ENCODE measurements around the gene CCT6A.
"Not testable (repeated sequence)": the region's sequence is repeated elsewhere in the genome, so short reads cannot be mapped to it uniquely, and the experiment has no call there.

Gene CCT6A

DNA sequence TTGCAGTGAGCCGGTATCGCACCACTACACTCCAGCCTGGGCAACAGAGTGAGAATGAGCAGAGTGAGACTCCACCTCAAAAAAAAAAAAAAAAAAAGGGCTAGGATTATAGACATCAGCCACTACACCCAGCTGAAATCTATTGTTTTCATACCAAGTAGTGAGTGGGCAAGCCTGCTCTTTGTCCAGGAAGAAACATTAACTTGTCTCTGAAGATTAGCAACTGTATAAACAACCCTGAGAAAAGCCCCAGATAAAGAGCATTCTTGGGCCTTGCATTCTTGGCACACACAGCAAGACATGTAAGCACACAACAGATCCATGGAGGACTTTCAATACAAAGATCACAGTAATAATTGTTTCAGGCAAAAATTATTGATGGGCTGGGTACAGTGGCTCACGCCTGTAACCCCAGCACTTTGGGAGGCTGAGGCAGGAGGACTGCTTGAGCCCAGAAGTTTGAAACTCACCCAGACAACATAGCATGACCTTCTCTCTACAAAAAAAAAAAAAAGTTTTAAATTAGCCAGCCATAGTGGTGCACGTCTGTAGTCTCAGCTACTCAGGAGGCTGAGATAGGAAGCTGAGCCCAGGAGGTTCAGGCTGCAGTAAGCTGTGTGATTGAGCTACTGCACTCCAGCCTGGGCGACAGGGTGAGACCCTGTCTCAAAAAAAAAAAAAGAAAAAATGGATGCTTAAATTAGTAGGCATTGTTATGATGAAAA is 4.7 kb upstream of the CCT6A start:
- TF ChIP-seq, protein P1, sequence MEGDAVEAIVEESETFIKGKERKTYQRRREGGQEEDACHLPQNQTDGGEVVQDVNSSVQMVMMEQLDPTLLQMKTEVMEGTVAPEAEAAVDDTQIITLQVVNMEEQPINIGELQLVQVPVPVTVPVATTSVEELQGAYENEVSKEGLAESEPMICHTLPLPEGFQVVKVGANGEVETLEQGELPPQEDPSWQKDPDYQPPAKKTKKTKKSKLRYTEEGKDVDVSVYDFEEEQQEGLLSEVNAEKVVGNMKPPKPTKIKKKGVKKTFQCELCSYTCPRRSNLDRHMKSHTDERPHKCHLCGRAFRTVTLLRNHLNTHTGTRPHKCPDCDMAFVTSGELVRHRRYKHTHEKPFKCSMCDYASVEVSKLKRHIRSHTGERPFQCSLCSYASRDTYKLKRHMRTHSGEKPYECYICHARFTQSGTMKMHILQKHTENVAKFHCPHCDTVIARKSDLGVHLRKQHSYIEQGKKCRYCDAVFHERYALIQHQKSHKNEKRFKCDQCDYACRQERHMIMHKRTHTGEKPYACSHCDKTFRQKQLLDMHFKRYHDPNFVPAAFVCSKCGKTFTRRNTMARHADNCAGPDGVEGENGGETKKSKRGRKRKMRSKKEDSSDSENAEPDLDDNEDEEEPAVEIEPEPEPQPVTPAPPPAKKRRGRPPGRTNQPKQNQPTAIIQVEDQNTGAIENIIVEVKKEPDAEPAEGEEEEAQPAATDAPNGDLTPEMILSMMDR (IDR thresholded peaks at IDR 0.05; ENCODE audit: low read depth, low read length): no peak
- DNase-seq (ENCODE audit: extremely low read depth, low read depth): peak; percentile 77

DNA sequence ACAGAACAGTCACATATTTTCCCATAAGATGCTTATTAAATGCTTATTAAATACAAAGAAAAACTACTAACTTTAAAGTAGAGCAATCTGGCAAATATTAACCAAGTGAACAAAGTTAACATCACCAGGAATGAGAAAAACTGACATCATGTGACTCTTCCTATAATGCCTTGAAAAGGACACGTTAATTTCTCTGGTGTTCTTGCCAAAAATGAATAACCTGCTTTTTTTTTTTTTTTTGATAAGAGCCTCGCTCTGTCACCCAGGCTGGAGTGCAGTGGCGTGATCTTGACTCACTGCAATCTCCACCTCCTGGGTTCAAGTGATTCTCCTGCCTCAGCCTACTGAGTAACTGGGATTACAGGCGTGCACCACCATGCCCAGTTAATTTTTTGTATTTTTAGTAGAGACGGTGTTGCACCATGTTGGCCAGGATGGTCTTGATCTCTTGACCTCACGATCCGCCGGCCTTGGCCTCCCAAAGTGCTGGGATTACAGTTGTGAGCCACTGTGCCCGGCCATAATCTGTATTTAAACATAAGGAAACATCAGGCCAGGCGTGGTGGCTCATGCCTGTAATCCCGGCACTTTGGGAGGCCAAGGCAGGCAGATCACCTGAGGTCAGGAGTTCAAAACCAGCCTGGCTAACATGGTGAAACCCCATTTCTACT is 4.0 kb upstream of the CCT6A start:
- not testable (repeated sequence) for DNase-seq (ENCODE audit: extremely low read depth, low read depth)

- TF ChIP-seq, protein P1 (IDR thresholded peaks at IDR 0.05; ENCODE audit: low read depth, low read length): no peak
- DNase-seq (ENCODE audit: extremely low read depth, low read depth): no peak
Observed at GRCh38 chr7:56048245-56048644, 3.3 kb upstream of the CCT6A start.

- not testable (repeated sequence) for DNase-seq (ENCODE audit: extremely low read depth, low read depth)
Observed at GRCh38 chr7:56048763-56049162, 2.8 kb upstream of the CCT6A start.

GRCh38 chr7:56051053-56051338 is 569 bp upstream of the CCT6A start:
- TF ChIP-seq, protein P1 (IDR thresholded peaks at IDR 0.05; ENCODE audit: low read depth, low read length): no peak
- no peak for DNase-seq (ENCODE audit: extremely low read depth, low read depth)

GRCh38 chr7:56053379-56053778 is 1.8 kb downstream of the CCT6A start:
- DNase-seq (ENCODE audit: extremely low read depth, low read depth): no peak
- TF ChIP-seq, protein P1 (IDR thresholded peaks at IDR 0.05; ENCODE audit: low read depth, low read length): no peak

GRCh38 chr7:56053993-56054392 is 2.4 kb downstream of the CCT6A start:
- TF ChIP-seq, protein P1 (IDR thresholded peaks at IDR 0.05; ENCODE audit: low read depth, low read length): no peak
- no peak for DNase-seq (ENCODE audit: extremely low read depth, low read depth)

DNA sequence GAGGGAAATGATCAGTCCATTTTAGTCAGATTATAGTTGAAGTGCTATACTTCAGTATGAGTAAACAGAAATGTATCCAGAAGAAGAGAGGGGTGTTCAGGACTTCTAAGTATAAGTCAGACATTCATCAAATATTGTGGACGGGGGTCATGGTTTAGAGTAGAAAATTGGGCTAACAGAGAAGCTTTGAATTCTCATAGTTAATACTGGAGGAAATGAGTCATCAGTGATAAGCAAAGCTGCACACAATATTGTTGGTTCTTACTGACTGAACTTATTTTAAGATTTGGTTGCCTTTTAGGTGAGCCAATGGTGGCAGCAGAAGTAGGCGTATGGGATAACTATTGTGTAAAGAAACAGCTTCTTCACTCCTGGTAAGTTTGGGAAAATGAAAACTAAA is 10.8 kb downstream of the CCT6A start:
- TF ChIP-seq, protein P1 (IDR thresholded peaks at IDR 0.05; ENCODE audit: low read depth, low read length): no peak
- DNase-seq (ENCODE audit: extremely low read depth, low read depth): no peak
